Measurements from ENCODE around the gene CLDN2.

Gene CLDN2

DNA sequence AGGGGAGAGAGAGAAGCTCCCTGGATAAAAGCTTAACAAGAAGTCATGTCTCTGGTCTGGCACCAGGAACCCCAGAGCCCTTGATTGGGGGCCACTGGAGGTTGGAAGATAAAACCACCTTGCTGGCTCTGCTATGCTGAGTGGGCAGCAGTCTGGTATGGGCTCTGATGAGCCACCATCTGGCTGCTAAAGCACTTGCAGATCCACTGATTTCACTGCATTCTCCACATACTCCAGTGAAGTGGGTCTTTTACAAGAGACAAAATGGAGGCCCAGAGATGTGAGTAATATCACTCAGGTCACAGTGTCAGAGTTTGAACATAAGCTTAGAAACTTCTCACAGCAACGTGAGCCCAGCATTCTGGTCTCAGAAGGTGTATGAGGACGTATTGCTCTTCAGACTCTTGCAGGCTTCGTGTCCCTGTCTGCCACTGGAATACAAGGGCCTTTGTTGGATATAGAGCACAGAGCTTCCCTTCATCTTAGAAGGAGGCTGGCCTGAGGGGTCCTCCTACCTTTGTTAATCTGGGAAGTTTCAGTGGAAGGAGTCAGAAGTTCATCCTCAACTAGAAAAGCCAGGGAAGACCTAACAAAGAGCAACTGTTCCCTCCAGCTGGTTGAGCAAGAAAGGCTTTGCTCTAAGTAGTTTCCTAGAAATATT is 11.8 kb downstream of the CLDN2 start:
- Histone ChIP-seq H3K36me3 (ENCODE audit: insufficient read depth) (no peaks in the 10 kb centered on the region), H3K9ac (no peak overlapping the region), H3K4me3 (IDR thresholded peaks at IDR 0.05; ENCODE audit: insufficient read depth, low read depth, low read length) (no peak overlapping the region), H3K4me1 (ENCODE audit: low read depth, poor library complexity, severe bottlenecking) (no peaks in the 10 kb centered on the region), H2AFZ (ENCODE audit: low read depth) (no peak overlapping the region), H3K4me2 (no peak overlapping the region), H4K20me1 (ENCODE audit: insufficient read depth) (no peaks in the 10 kb centered on the region), H3K27me3 (ENCODE audit: insufficient read depth, low read depth) (no peaks in the 10 kb centered on the region), H3K79me2 (ENCODE audit: insufficient read depth, low read depth) (no peaks in the 10 kb centered on the region), H3K27ac (no peak overlapping the region)
- TF ChIP-seq, protein P1, sequence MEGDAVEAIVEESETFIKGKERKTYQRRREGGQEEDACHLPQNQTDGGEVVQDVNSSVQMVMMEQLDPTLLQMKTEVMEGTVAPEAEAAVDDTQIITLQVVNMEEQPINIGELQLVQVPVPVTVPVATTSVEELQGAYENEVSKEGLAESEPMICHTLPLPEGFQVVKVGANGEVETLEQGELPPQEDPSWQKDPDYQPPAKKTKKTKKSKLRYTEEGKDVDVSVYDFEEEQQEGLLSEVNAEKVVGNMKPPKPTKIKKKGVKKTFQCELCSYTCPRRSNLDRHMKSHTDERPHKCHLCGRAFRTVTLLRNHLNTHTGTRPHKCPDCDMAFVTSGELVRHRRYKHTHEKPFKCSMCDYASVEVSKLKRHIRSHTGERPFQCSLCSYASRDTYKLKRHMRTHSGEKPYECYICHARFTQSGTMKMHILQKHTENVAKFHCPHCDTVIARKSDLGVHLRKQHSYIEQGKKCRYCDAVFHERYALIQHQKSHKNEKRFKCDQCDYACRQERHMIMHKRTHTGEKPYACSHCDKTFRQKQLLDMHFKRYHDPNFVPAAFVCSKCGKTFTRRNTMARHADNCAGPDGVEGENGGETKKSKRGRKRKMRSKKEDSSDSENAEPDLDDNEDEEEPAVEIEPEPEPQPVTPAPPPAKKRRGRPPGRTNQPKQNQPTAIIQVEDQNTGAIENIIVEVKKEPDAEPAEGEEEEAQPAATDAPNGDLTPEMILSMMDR (conservative IDR thresholded peaks at IDR 0.05; ENCODE audit: low read depth, low read length), result no peak

DNA sequence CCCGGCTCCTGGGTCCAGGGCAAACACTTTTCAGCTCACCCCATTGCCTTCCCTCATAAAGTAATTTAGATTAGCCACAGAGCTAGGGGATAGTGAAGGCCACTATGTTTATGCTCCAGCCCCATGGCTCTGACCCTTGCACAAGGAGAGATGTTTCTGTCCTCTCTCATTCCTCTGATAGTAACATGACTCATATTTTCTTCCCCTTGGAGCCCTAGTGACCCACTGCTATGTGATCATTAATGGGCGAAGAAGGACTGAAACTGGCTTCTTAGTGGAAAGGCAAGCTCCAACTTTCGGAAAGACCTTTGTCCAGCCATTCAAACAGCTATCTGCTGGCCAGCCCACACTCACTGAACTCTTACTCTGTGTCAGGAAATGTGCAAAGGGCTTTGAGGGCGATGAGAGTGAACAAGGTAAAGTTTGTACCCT is 12.3 kb downstream of the CLDN2 start:
- Histone ChIP-seq H3K4me1 (ENCODE audit: low read depth, poor library complexity, severe bottlenecking) (no peaks in the 10 kb centered on the region), H3K79me2 (ENCODE audit: insufficient read depth, low read depth) (no peaks in the 10 kb centered on the region), H3K36me3 (ENCODE audit: insufficient read depth) (no peaks in the 10 kb centered on the region), H3K4me2 (no peak overlapping the region), H3K27ac (no peak overlapping the region), H3K4me3 (IDR thresholded peaks at IDR 0.05; ENCODE audit: insufficient read depth, low read depth, low read length) (no peak overlapping the region), H4K20me1 (ENCODE audit: insufficient read depth) (no peaks in the 10 kb centered on the region), H2AFZ (ENCODE audit: low read depth) (no peak overlapping the region), H3K9ac (no peak overlapping the region), H3K27me3 (ENCODE audit: insufficient read depth, low read depth) (no peaks in the 10 kb centered on the region)
- TF ChIP-seq, protein P1 (conservative IDR thresholded peaks at IDR 0.05; ENCODE audit: low read depth, low read length), result no peak

DNA sequence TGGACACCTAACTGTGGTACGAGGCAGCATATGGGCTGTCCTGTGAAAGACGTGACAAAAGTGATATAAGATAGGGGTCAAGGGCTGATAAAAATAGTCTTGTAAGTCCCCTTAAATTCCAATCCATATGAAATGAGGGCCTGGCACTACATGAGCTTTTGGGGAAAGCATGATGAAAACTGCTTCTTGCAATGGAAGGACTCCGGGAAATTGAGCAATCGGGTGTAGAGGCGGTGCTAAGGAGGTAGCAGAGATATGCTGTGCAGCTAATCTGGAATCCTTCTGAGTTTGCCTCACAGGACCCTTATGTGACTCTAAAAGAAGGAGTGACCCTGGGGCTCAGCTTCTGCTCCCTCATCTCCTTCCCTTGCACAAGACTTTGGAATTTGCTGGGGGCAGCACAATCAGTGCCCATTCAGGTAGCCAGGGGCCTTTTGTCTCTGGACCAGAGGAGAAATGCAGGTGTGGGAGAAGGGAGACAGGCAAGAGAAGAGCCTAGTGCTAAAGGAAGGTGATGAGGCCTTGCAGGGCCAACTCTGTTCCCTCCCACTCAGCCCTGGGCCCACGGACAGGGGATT is 12.8 kb downstream of the CLDN2 start:
- no peak overlapping the region for H3K27ac ChIP-seq
- no peak overlapping the region for H2AFZ ChIP-seq (ENCODE audit: low read depth)
- H3K4me1 ChIP-seq (ENCODE audit: low read depth, poor library complexity, severe bottlenecking), result no peaks in the 10 kb centered on the region
- H3K79me2 ChIP-seq (ENCODE audit: insufficient read depth, low read depth), result no peaks in the 10 kb centered on the region
- H3K4me3 ChIP-seq (IDR thresholded peaks at IDR 0.05; ENCODE audit: insufficient read depth, low read depth, low read length), result no peak overlapping the region
- no peak overlapping the region for H3K4me2 ChIP-seq
- H3K27me3 ChIP-seq (ENCODE audit: insufficient read depth, low read depth), result no peaks in the 10 kb centered on the region
- no peaks in the 10 kb centered on the region for H3K36me3 ChIP-seq (ENCODE audit: insufficient read depth)
- TF ChIP-seq, protein P1 (conservative IDR thresholded peaks at IDR 0.05; ENCODE audit: low read depth, low read length), result no peak
- H3K9ac ChIP-seq, result no peak overlapping the region
- H4K20me1 ChIP-seq (ENCODE audit: insufficient read depth), result no peaks in the 10 kb centered on the region

DNA sequence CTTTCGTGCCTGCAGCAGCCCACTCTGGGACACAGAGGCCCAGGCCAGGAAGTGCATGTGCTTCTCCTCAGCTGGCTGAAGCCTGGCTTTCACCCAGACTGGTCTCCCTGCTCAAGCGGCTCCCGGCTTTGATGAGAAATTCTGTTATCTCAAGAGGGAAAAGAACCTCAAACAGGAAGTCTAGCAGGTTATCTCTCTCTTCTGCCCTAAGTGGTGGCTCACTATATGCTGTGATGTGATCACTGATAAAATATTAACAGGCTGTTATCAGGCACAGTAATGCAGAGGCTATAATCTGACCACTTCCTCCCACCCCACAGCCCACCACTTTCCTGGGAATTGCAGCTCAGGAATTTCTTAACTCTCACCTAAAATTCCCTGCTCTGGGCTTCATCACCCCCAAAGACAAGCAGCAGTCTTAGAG is 13.3 kb downstream of the CLDN2 start:
- no peak overlapping the region for H2AFZ ChIP-seq (ENCODE audit: low read depth)
- no peak overlapping the region for H3K4me2 ChIP-seq

More for the DNA sequence above, 13.3 kb downstream of the CLDN2 start:
- no peaks in the 10 kb centered on the region for H3K36me3 ChIP-seq (ENCODE audit: insufficient read depth)
- H3K79me2 ChIP-seq (ENCODE audit: insufficient read depth, low read depth), result no peaks in the 10 kb centered on the region
- TF ChIP-seq, protein P1 (conservative IDR thresholded peaks at IDR 0.05; ENCODE audit: low read depth, low read length), result no peak
- H3K9ac ChIP-seq, result no peak overlapping the region
- no peak overlapping the region for H3K4me3 ChIP-seq (IDR thresholded peaks at IDR 0.05; ENCODE audit: insufficient read depth, low read depth, low read length)
- H4K20me1 ChIP-seq (ENCODE audit: insufficient read depth), result no peaks in the 10 kb centered on the region
- H3K4me1 ChIP-seq (ENCODE audit: low read depth, poor library complexity, severe bottlenecking), result no peaks in the 10 kb centered on the region
- no peaks in the 10 kb centered on the region for H3K27me3 ChIP-seq (ENCODE audit: insufficient read depth, low read depth)
- H3K27ac ChIP-seq, result no peak overlapping the region

Data from KMS-11 (cell line).